GM12878 (cell line): ENCODE data around the gene SLC39A6. TPM values are rescaled to one million over a fixed set of nuclear protein-coding genes. Genes with fewer than 3 reads are reported as not detected.

ENCODE experiments used
- ATAC-seq: fragments of 200-7000 bp; cut with Tn5 transposase; 3 replicates; pipeline ENCODE4 v1.9.1; 2020; ENCODE audit warnings: mild to moderate bottlenecking, moderate library complexity
- BruUV-seq: library from RNA; stranded (reverse); fragments of 400-500 nt; replicated peaks from 2 replicates; lab custom pipeline; 2021; lab: Mats Ljungman, UMichigan
- CTCF ChIA-PET: fragments of 300-600 bp; sonication (Branson Sonifier 250); formaldehyde crosslinking; extraction: SDS; loops from one replicate; lab custom pipeline; 2021; ENCODE audit warnings: inconsistent platforms; lab: Yijun Ruan, JAX
- POLR2A ChIA-PET: fragments of 350-600 bp; formaldehyde crosslinking; extraction: SDS; loops from one replicate; lab custom pipeline; 2021; ENCODE audit warnings: inconsistent platforms; lab: Charles Lee
- RAD21 ChIA-PET: fragments of 300-600 bp; sonication (Branson Sonifier 250); formaldehyde crosslinking; loops from one replicate; lab custom pipeline; 2023; ENCODE audit warnings: antibody characterized with exemption; ENCODE audit not compliant: unreplicated experiment; lab: Charles Lee
- SMC1A ChIA-PET: fragments of 300-600 bp; sonication (Branson Sonifier 250); formaldehyde crosslinking; loops from one replicate; lab custom pipeline; 2023; ENCODE audit not compliant: unreplicated experiment, uncharacterized antibody; lab: Charles Lee
- DNase-seq: peaks from one replicate; pipeline ENCODE4 v3.0.0-alpha.2; 2011; ENCODE audit warnings: low read depth, low spot score
- FAIRE-seq: peaks from 3 replicates; lab custom pipeline; 2011; peaks lifted over from hg19 to GRCh38; lab: Jason Lieb, UNC
- H2AFZ ChIP-seq: 2 replicates; pipeline ENCODE4 v1.6.0; 2011; ENCODE audit warnings: low read depth, low read length, control low read depth; ENCODE audit not compliant: control insufficient read depth
- H3K27ac ChIP-seq: 2 replicates; pipeline ENCODE4 v1.5.1; 2011; ENCODE audit warnings: control low read depth; ENCODE audit not compliant: control insufficient read depth, insufficient read depth
- H3K27me3 ChIP-seq, 2 experiments: replicated peaks in 1 of 2; 2 replicates each; pipeline versions ENCODE4 v1.6.0 to v1.6.1; 2011; ENCODE audit warnings: low read length in 1 of 2; ENCODE audit not compliant: control insufficient read depth in 2 of 2, insufficient read depth in 2 of 2
- H3K36me3 ChIP-seq, 2 experiments: 2 replicates each; pipeline ENCODE4 v1.5.1; 2011; ENCODE audit warnings: low read length in 1 of 2; ENCODE audit not compliant: control insufficient read depth in 2 of 2, insufficient read depth in 2 of 2
- H3K4me1 ChIP-seq: 2 replicates; pipeline ENCODE4 v1.6.1; 2011; ENCODE audit warnings: mild to moderate bottlenecking, low read length, moderate library complexity, mixed read lengths; ENCODE audit not compliant: control insufficient read depth, insufficient read depth
- H3K4me2 ChIP-seq: 2 replicates; pipeline ENCODE4 v1.6.0; 2011; ENCODE audit warnings: control low read depth; ENCODE audit not compliant: control insufficient read depth, insufficient read depth
- H3K4me3 ChIP-seq: fragments of 200-600 bp; sonication (generic); 2 replicates; pipeline ENCODE4 v1.5.1; 2016
- H3K79me2 ChIP-seq: 2 replicates; pipeline ENCODE4 v1.6.0; 2011; ENCODE audit warnings: low read length; ENCODE audit not compliant: control insufficient read depth, insufficient read depth
- H3K9ac ChIP-seq: 2 replicates; pipeline ENCODE4 v1.8.0; 2011; ENCODE audit warnings: low read length, control low read depth, mixed read lengths; ENCODE audit not compliant: control insufficient read depth, insufficient read depth
- H3K9me3 ChIP-seq: replicated peaks from 3 replicates; pipeline ENCODE4 v1.5.1; 2011; ENCODE audit warnings: mild to moderate bottlenecking, low read length; ENCODE audit not compliant: control insufficient read depth, insufficient read depth
- H4K20me1 ChIP-seq: 2 replicates; pipeline ENCODE4 v1.6.0; 2011; ENCODE audit not compliant: control insufficient read depth, insufficient read depth
- ATF7 ChIP-seq: fragments of 450-650 bp; IDR thresholded peaks from 2 replicates; pipeline ENCODE4 v1.6.1; 2016; ENCODE audit warnings: low read depth, mild to moderate bottlenecking
- EP300 ChIP-seq, 2 experiments: fragments of 150-350 bp in 1 of 2; IDR thresholded peaks; 2 replicates each; pipeline ENCODE4 v1.6.1; 2011 to 2012; ENCODE audit warnings: low read depth in 2 of 2, low read length in 2 of 2, borderline replicate concordance in 1 of 2, improper control_type of control experiment in 1 of 2, inconsistent platforms in 1 of 2; ENCODE audit not compliant: control insufficient read depth in 1 of 2
- GABPA ChIP-seq: IDR thresholded peaks from 2 replicates; pipeline ENCODE4 v1.6.1; 2014; ENCODE audit warnings: antibody characterized with exemption, low read depth, mild to moderate bottlenecking, inconsistent platforms
- IKZF2 ChIP-seq, 2 experiments: fragments of 450-650 bp; IDR thresholded peaks; 2 replicates each; pipeline ENCODE4 v1.6.1; 2017; ENCODE audit warnings: mild to moderate bottlenecking in 2 of 2, moderate library complexity in 2 of 2
- KAT2A ChIP-seq: conservative IDR thresholded peaks from 2 replicates; pipeline ENCODE4 v1.6.1; 2011; ENCODE audit warnings: low read depth, low read length; ENCODE audit not compliant: control insufficient read depth
- MTA2 ChIP-seq: fragments of 450-650 bp; IDR thresholded peaks from 2 replicates; pipeline ENCODE4 v1.6.1; 2016; ENCODE audit warnings: low read depth, mild to moderate bottlenecking, moderate library complexity
- MTA3 ChIP-seq: IDR thresholded peaks from 2 replicates; pipeline ENCODE4 v1.6.1; 2012; ENCODE audit warnings: low read length, inconsistent platforms, borderline replicate concordance
- NFYA ChIP-seq: IDR thresholded peaks from 2 replicates; pipeline ENCODE4 v1.6.1; 2011; ENCODE audit warnings: low read depth, mild to moderate bottlenecking, low read length, improper control_type of control experiment, borderline replicate concordance
- NRF1 ChIP-seq: conservative IDR thresholded peaks from 2 replicates; pipeline ENCODE4 v1.6.1; 2011; ENCODE audit warnings: mild to moderate bottlenecking, low read depth, low read length, improper control_type of control experiment
- POLR2AphosphoS5 ChIP-seq: IDR thresholded peaks from 2 replicates; pipeline ENCODE4 v1.6.1; 2011; ENCODE audit warnings: mild to moderate bottlenecking, low read length, inconsistent platforms
- RBBP5 ChIP-seq: fragments of 200-600 bp; sonication (generic); conservative IDR thresholded peaks from 2 replicates; pipeline ENCODE4 v1.6.1; 2016
- RELA ChIP-seq: fragments of 450-650 bp; IDR thresholded peaks from 2 replicates; pipeline ENCODE4 v1.8.0; 2014; ENCODE audit warnings: borderline replicate concordance; ENCODE audit not compliant: partially characterized antibody
- SPI1 ChIP-seq: IDR thresholded peaks from 2 replicates; pipeline ENCODE4 v1.6.1; 2011; ENCODE audit warnings: low read depth, mild to moderate bottlenecking, low read length, moderate library complexity, borderline replicate concordance; ENCODE audit not compliant: insufficient read depth
- STAT1 ChIP-seq: fragments of 450-650 bp; conservative IDR thresholded peaks from 2 replicates; pipeline ENCODE4 v1.6.1; 2014; ENCODE audit warnings: antibody characterized with exemption, mild to moderate bottlenecking
- YBX1 ChIP-seq: fragments of 450-650 bp; IDR thresholded peaks from 2 replicates; pipeline ENCODE4 v1.6.1; 2016; ENCODE audit warnings: antibody characterized with exemption
- WGBS: methylation state at CpG from one replicate; pipeline ENCODE4 v1.1.6; 2016; ENCODE audit warnings: low lambda C conversion rate; ENCODE audit not compliant: insufficient replicate concordance, insufficient coverage; ENCODE audit errors: missing lambda C conversion rate; 5-methylcytosine and 5-hydroxymethylcytosine counted together
- in situ Hi-C: fragments of 300-500 bp; cut with MboI; formaldehyde crosslinking; loops from 9 replicates; pipeline ENCODE4 v1.14.3; 2018; ENCODE audit warnings: mixed read lengths
- intact Hi-C: fragments of 100-400 bp; cut with micrococcal nuclease; formaldehyde crosslinking; loops from one replicate; pipeline ENCODE4 v1.14.2; 2022; ENCODE audit not compliant: unreplicated experiment
- polyA plus RNA-seq, 11 experiments: library from polyadenylated mRNA; depleted of rRNA in 4 of 11; unstranded in 6 of 11; stranded (reverse) in 5 of 11; fragments of >200 nt; fragmentation: Nextera tagmentation in 4 of 11; fragmentation: Illumina TruSeq in 1 of 11; extraction: Ambion mirVana in 4 of 11; extraction: Trizol in 1 of 11; gene quantifications; 1 replicate in 1 of 11; 2 replicates in 10 of 11; pipeline versions ENCODE4 v1.2.1 to v1.2.3, GENCODE V29; 2011 to 2016; ENCODE audit warnings: inconsistent platforms in 2 of 11, missing spikeins in 2 of 11, low read depth in 1 of 11
- total RNA-seq, 4 experiments: library from RNA; depleted of rRNA in 3 of 4; stranded (reverse); fragments of >200 nt in 3 of 4; fragmentation: Illumina TruSeq in 1 of 4; extraction: Trizol in 1 of 4; gene quantifications; 2 replicates each; pipeline versions ENCODE4 v1.2.1 to v1.2.3, GENCODE V29; 2013 to 2021
- TF ChIP-seq, protein P1 (sequence below): fragments of 450-650 bp; formaldehyde crosslinking; IDR thresholded peaks from 2 replicates; pipeline ENCODE4 v1.5.0; 2022; ENCODE audit warnings: mild to moderate bottlenecking, missing genetic modification characterization
- TF ChIP-seq, protein P2 (sequence below): fragments of 450-650 bp; IDR thresholded peaks from 2 replicates; pipeline ENCODE4 v1.6.1; 2017; ENCODE audit warnings: mild to moderate bottlenecking, moderate library complexity

Gene SLC39A6
- total and polyA plus RNA-seq, 10 of the 15 experiments (the other 5 are each of a cell fraction or from before 2014, with no cell fraction given), result 12.4 to 65.9 (median 41.3) TPM

GRCh38 chr18:36085195-36085594, 43.9 kb downstream of the SLC39A6 start (continued):
- TF ChIP-seq, protein P1, sequence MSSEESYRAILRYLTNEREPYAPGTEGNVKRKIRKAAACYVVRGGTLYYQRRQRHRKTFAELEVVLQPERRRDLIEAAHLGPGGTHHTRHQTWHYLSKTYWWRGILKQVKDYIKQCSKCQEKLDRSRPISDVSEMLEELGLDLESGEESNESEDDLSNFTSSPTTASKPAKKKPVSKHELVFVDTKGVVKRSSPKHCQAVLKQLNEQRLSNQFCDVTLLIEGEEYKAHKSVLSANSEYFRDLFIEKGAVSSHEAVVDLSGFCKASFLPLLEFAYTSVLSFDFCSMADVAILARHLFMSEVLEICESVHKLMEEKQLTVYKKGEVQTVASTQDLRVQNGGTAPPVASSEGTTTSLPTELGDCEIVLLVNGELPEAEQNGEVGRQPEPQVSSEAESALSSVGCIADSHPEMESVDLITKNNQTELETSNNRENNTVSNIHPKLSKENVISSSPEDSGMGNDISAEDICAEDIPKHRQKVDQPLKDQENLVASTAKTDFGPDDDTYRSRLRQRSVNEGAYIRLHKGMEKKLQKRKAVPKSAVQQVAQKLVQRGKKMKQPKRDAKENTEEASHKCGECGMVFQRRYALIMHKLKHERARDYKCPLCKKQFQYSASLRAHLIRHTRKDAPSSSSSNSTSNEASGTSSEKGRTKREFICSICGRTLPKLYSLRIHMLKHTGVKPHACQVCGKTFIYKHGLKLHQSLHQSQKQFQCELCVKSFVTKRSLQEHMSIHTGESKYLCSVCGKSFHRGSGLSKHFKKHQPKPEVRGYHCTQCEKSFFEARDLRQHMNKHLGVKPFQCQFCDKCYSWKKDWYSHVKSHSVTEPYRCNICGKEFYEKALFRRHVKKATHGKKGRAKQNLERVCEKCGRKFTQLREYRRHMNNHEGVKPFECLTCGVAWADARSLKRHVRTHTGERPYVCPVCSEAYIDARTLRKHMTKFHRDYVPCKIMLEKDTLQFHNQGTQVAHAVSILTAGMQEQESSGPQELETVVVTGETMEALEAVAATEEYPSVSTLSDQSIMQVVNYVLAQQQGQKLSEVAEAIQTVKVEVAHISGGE, result no peak

DNA sequence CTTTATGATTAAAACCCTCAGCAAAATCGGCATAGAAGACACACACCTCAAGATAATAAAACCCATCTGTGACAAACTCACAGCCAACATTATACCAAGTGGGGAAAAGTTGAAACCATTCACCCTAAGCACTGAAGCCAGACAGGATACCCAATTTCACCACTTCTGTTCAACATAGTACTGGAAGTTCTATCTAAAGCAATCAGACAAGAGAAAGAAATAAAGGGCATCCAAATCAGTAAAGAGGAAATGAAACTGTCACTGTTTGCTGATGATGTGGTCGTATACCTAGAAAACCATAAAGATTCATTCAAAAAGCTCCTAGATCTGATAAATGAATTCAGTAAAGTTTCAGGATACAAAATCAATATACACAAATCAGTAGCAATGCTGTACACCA, 45.4 kb downstream of the SLC39A6 start:
- no peak overlapping the region for H3K4me2 ChIP-seq
- peak; percentile 47 for FAIRE-seq
- no peaks in the 10 kb centered on the region for H3K79me2 ChIP-seq
- in situ Hi-C loops (no loop called here), intact Hi-C loops (no loop called here)
- BruUV-seq, result no TSS peak
- WGBS, result 2% methylated on average over 2 of the region's 2 CpGs
- no peak overlapping the region for H3K9ac ChIP-seq
- no peaks in the 10 kb centered on the region for H3K4me1 ChIP-seq
- POLR2A ChIA-PET, result no interaction called here
- H3K4me3 ChIP-seq, result no peak overlapping the region
- peaks cover 2% of the 10 kb centered on the region for H3K9me3 ChIP-seq
- SMC1A ChIA-PET, result interaction anchor here (0.7 to 2.7 kb wide), 4 partner anchors 12 to 695 kb away, joined by 3 to 13 read pairs (median 4); no protein-coding TSS in a partner anchor
- H3K36me3 ChIP-seq, result no peaks in the 10 kb centered on the region
- CTCF ChIA-PET, result interaction anchor here (1.6 kb wide), 2 partner anchors 9 to 12 kb away, joined by 3 to 11 read pairs; no protein-coding TSS in a partner anchor
- no peaks in the 10 kb centered on the region for H3K27me3 ChIP-seq
- ATAC-seq, result peak; percentile 61
- H4K20me1 ChIP-seq, result no peaks in the 10 kb centered on the region
- RAD21 ChIA-PET, result interaction anchor here (0.9 kb wide), 1 partner anchor 12 kb away, joined by 4 read pairs; no protein-coding TSS in a partner anchor
- H2AFZ ChIP-seq, result no peak overlapping the region
- no peak for DNase-seq
- H3K27ac ChIP-seq, result no peak overlapping the region
- TF ChIP-seq RELA (no peak), EP300 (IDR thresholded peaks at IDR 0.05; ENCODE audit: borderline replicate concordance in 1 of 2, control insufficient read depth in 1 of 2, low read depth in 2 of 2, low read length in 2 of 2) (peak in 1 of 2 experiments; percentile 57; a peak in 1 of 4 replicates), MTA2 (peak; percentile 68), NFYA (no peak), YBX1 (no peak), RBBP5 (no peak), IKZF2 (IDR thresholded peaks at IDR 0.05) (peak; percentile 43 to 49; a peak in 3 of 4 replicates), GABPA (no peak), SPI1 (peak; percentile 90), STAT1 (no peak), POLR2AphosphoS5 (no peak), NRF1 (no peak), MTA3 (no peak), ATF7 (no peak), KAT2A (no peak)
- TF ChIP-seq, protein P2, sequence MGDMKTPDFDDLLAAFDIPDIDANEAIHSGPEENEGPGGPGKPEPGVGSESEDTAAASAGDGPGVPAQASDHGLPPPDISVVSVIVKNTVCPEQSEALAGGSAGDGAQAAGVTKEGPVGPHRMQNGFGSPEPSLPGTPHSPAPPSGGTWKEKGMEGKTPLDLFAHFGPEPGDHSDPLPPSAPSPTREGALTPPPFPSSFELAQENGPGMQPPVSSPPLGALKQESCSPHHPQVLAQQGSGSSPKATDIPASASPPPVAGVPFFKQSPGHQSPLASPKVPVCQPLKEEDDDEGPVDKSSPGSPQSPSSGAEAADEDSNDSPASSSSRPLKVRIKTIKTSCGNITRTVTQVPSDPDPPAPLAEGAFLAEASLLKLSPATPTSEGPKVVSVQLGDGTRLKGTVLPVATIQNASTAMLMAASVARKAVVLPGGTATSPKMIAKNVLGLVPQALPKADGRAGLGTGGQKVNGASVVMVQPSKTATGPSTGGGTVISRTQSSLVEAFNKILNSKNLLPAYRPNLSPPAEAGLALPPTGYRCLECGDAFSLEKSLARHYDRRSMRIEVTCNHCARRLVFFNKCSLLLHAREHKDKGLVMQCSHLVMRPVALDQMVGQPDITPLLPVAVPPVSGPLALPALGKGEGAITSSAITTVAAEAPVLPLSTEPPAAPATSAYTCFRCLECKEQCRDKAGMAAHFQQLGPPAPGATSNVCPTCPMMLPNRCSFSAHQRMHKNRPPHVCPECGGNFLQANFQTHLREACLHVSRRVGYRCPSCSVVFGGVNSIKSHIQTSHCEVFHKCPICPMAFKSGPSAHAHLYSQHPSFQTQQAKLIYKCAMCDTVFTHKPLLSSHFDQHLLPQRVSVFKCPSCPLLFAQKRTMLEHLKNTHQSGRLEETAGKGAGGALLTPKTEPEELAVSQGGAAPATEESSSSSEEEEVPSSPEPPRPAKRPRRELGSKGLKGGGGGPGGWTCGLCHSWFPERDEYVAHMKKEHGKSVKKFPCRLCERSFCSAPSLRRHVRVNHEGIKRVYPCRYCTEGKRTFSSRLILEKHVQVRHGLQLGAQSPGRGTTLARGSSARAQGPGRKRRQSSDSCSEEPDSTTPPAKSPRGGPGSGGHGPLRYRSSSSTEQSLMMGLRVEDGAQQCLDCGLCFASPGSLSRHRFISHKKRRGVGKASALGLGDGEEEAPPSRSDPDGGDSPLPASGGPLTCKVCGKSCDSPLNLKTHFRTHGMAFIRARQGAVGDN, result no peak
